Lung (tissue), 12 donors: ENCODE measurements around the gene BCAS3. TPM values are rescaled to one million over a fixed set of nuclear protein-coding genes. Genes with fewer than 3 reads are reported as not detected.
A peak's percentile ranks its signal among the peaks of the same experiment; 100 is the strongest.

Experiments used
- ATAC-seq: fragments of 200-7000 bp; cut with Tn5 transposase; one replicate; pipeline ENCODE4 v1.9.1; 2020; ENCODE audit warnings: moderate number of reproducible peaks; ENCODE audit not compliant: insufficient read depth, low FRiP score
- DNase-seq, 3 donors: peaks; one replicate each; pipeline ENCODE4 v3.0.0-alpha.2; 2013 to 2017
- H3K27ac ChIP-seq, 2 donors: one replicate each; pipeline ENCODE4 v1.5.1; 2013; ENCODE audit warnings: mild to moderate bottlenecking in 2 of 2, moderate library complexity in 2 of 2, control low read depth in 1 of 2, inconsistent platforms in 1 of 2, low read depth in 1 of 2, low read length in 1 of 2
- H3K27me3 ChIP-seq, 3 donors: one replicate each; pipeline ENCODE4 v1.5.1; 2013; ENCODE audit warnings: low read length in 2 of 3; ENCODE audit not compliant: control insufficient read depth in 3 of 3, insufficient read depth in 3 of 3
- H3K36me3 ChIP-seq, 4 donors: one replicate each; pipeline ENCODE4 v1.5.1; 2013; ENCODE audit warnings: low read length in 4 of 4, mild to moderate bottlenecking in 1 of 4, moderate library complexity in 1 of 4; ENCODE audit not compliant: control insufficient read depth in 4 of 4, insufficient read depth in 4 of 4
- H3K4me1 ChIP-seq, 5 donors: one replicate each; pipeline ENCODE4 v1.5.1; 2013; ENCODE audit warnings: low read length in 5 of 5, mild to moderate bottlenecking in 2 of 5, moderate library complexity in 1 of 5; ENCODE audit not compliant: control insufficient read depth in 5 of 5, insufficient read depth in 5 of 5
- H3K4me3 ChIP-seq: one replicate; pipeline ENCODE4 v1.5.1; 2013; ENCODE audit warnings: mild to moderate bottlenecking, control low read depth, moderate library complexity
- H3K9ac ChIP-seq, 2 donors: one replicate each; pipeline ENCODE4 v1.5.1; 2013; ENCODE audit warnings: low read length in 2 of 2, control low read depth in 1 of 2; ENCODE audit not compliant: insufficient read depth in 1 of 2
- H3K9me3 ChIP-seq, 4 donors: one replicate each; pipeline ENCODE4 v1.5.1; 2013; ENCODE audit warnings: low read length in 3 of 4, mild to moderate bottlenecking in 1 of 4, moderate library complexity in 1 of 4; ENCODE audit not compliant: control insufficient read depth in 4 of 4, insufficient read depth in 3 of 4
- CTCF ChIP-seq: IDR thresholded peaks from 2 replicates; pipeline ENCODE4 v1.5.1; 2012; ENCODE audit warnings: mild to moderate bottlenecking; ENCODE audit errors: control extremely low read depth, extremely low read depth
- WGBS, 2 donors: extraction: QIAGEN DNeasy Blood & Tissue Kit; methylation state at CpG; one replicate each; pipeline ENCODE4 v1.1.7; 2013; 5-methylcytosine and 5-hydroxymethylcytosine counted together
- polyA plus RNA-seq, 2 donors: library from polyadenylated mRNA; stranded (reverse); fragments of 200-250 nt; gene quantifications; one replicate each; pipeline ENCODE4 v1.2.1, GENCODE V29; 2013
- total RNA-seq, 2 donors: library from RNA; depleted of rRNA in 1 of 2; stranded (reverse); fragments of >200 nt in 1 of 2; gene quantifications; one replicate each; pipeline ENCODE4 v1.2.1, GENCODE V29; 2014 to 2021
- donor health status: control.
- donor health status: control.
- donor health status: Bipolar disorder and iron deficiency.
- donor health status: healthy.
- donor health status: DM: yes; HTN: yes; CAD: no.

Gene BCAS3
- total and polyA plus RNA-seq, 4 donors, result 4.0 to 101 (median 20.3) TPM

- H3K27me3 ChIP-seq, result no peaks in the 10 kb centered on the region
- H3K9ac ChIP-seq, result no peak overlapping the region
- no peak overlapping the region for H3K27ac ChIP-seq
- ATAC-seq (no peak), DNase-seq (no peak)
- H3K9me3 ChIP-seq, result no peaks in the 10 kb centered on the region
- H3K36me3 ChIP-seq, result no peaks in the 10 kb centered on the region
- no peak overlapping the region for H3K4me3 ChIP-seq
- peaks cover 0 to 7% (median 0%) of the 10 kb centered on the region in 5 donors for H3K4me1 ChIP-seq
- TF ChIP-seq CTCF, result no peak
Observed at GRCh38 chr17:60781880-60782412, 104.3 kb downstream of the BCAS3 start.

DNA sequence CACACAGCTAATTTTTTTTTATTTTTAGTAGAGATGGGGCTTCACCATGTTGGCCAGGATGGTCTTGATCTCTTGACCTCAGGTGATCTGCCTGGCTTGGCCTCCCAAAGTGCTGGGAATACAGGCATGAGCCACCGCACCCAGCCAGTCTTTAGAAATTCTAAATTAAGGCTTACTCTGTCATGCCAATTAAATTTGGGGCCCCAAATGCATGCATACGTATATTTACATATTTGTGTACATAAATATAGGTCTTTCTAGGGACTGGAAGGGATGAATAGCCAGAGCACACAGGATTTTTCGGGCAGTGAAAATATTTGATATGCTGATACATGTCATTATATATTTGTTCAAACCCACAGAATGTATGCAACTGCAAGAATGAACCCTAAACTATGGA, 105.1 kb downstream of the BCAS3 start:
- Histone ChIP-seq H3K9ac (no peak overlapping the region), H3K4me3 (no peak overlapping the region), H3K27me3 (no peaks in the 10 kb centered on the region), H3K9me3 (no peaks in the 10 kb centered on the region), H3K36me3 (no peaks in the 10 kb centered on the region), H3K27ac (no peak overlapping the region), H3K4me1 (peaks cover 0 to 12% (median 0%) of the 10 kb centered on the region in 5 donors)
- DNase-seq, result no peak
- no peak for TF ChIP-seq CTCF
- 93 to 94% methylated on average over 3 of the region's 3 CpGs for WGBS, 2 donors
- no peak for ATAC-seq

DNA sequence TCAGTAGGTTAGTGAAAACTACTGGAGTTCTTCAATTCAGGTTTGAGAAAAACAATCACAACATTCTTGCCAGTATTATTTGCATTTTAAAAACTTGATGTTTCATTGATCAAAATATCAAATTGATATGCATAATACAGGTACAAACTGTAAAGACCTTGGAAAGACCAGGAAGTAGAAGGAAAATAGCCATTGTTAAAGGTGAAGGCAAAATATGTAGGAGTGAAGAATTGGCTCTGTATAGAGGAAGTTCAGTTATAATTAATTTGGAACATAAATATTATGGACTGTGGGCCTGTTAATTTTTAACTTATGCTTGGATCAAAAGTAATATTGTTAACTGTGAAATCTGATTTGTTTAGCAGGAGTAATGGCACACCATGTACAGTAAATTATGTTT, 112.6 kb downstream of the BCAS3 start:
- DNase-seq (no peak), ATAC-seq (no peak)
- Histone ChIP-seq H3K9me3 (no peaks in the 10 kb centered on the region), H3K27ac (no peak overlapping the region), H3K36me3 (no peaks in the 10 kb centered on the region), H3K27me3 (no peaks in the 10 kb centered on the region), H3K4me1 (peaks cover 0 to 11% (median 2%) of the 10 kb centered on the region in 5 donors), H3K9ac (no peak overlapping the region), H3K4me3 (no peak overlapping the region)
- no peak for TF ChIP-seq CTCF

DNA sequence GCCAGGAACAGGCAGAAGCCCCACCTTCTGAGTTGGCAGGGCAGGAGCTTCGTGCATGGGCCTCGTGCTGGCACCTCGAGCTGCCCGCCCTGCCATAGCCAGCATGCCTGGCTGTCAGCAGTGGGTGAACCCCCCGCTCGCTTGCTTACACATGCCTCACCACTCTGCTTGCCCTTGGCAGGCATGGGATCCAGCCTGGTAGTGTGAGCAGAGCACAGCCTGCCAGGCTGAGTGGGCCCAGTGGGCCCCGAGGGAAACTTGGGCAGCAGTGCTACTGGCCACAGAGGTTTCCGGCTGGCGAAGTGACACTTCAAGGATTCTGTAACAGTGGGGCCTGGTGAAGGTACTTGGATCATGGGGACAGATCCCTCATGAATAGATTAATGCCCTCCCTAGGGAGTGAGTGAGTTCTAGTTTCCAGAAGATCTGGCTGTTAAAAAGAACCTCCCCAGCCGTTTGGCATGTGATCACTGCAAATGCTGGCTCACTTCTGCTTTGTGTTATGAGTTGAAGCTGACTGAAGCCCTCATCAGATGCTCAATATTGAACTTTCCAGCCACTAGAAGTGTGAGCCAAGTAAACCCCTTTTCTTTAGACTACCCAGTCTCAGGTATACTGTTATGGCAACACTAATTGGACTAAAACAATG, 114.7 kb downstream of the BCAS3 start:
- H3K4me3 ChIP-seq, result no peak overlapping the region
- no peaks in the 10 kb centered on the region for H3K27me3 ChIP-seq
- DNase-seq (peak in 2 of 3 donors; percentile 11 to 53), ATAC-seq (no peak)
- no peaks in the 10 kb centered on the region for H3K9me3 ChIP-seq
- no peak for TF ChIP-seq CTCF
- WGBS, 2 donors, result 92% methylated on average over 10 of the region's 10 CpGs
- H3K9ac ChIP-seq, result no peak overlapping the region
- H3K27ac ChIP-seq, result no peak overlapping the region
- H3K4me1 ChIP-seq, result peaks cover 0 to 3% (median 2%) of the 10 kb centered on the region in 5 donors
- H3K36me3 ChIP-seq, result no peaks in the 10 kb centered on the region
